ENCODE results near the gene HABP2. TPM values are rescaled to one million over a fixed set of nuclear protein-coding genes. Genes with fewer than 3 reads are reported as not detected.

HABP2 gene
- total RNA-seq, 4 donors from 2014 or later = not detected

DNA sequence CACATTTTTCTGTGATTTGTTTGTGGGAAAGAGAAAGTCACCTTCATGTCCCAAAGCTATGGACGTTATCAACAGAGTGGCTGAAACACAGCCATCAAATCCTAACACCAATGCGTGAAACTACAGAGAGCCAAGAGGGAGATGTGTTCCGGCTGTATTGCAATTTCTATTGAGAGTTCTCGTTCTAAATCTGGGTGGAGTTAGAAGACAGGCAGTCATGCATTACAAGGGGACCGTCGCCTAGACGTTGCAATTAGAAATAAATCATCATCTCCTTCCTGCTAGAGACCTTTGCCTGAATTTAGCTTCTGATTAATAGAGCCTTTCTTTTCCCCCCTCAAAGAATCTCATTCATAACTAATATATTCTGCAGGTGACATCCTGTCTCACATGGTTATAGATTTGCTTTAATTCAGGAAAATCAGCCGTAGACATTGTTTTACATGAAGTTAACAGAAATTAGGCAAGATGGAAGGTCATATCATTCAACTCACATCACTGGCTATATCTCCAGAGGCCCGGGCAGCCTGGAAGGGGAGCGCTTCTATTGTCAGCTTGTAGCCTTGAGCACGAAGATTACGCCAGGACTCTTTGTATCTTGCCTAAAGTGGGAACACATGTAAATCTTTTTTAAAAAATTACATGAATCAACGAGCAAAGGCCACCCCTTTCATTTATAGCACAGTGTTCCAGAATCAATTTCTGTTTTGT is 52.6 kb downstream of the HABP2 start:
- Histone ChIP-seq H3K4me1 (no peaks in the 10 kb centered on the region), H3K9me3 (no peaks in the 10 kb centered on the region), H3K36me3 (no peaks in the 10 kb centered on the region), H3K27me3 (no peaks in the 10 kb centered on the region), H3K4me3 (replicated peaks in 1 of 3) (no peak overlapping the region), H3K27ac (no peak overlapping the region)
- TF ChIP-seq POLR2A (IDR thresholded peaks at IDR 0.05) = no peak
- TF ChIP-seq, protein P1, sequence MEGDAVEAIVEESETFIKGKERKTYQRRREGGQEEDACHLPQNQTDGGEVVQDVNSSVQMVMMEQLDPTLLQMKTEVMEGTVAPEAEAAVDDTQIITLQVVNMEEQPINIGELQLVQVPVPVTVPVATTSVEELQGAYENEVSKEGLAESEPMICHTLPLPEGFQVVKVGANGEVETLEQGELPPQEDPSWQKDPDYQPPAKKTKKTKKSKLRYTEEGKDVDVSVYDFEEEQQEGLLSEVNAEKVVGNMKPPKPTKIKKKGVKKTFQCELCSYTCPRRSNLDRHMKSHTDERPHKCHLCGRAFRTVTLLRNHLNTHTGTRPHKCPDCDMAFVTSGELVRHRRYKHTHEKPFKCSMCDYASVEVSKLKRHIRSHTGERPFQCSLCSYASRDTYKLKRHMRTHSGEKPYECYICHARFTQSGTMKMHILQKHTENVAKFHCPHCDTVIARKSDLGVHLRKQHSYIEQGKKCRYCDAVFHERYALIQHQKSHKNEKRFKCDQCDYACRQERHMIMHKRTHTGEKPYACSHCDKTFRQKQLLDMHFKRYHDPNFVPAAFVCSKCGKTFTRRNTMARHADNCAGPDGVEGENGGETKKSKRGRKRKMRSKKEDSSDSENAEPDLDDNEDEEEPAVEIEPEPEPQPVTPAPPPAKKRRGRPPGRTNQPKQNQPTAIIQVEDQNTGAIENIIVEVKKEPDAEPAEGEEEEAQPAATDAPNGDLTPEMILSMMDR (IDR thresholded peaks at IDR 0.05) = no peak
- WGBS, 2 donors = 52 to 59% methylated on average over 13 of the region's 13 CpGs
- intact Hi-C loops (cut with DNase I) = no loop called here
- no peak for DNase-seq

- Histone ChIP-seq H3K9me3 (no peaks in the 10 kb centered on the region), H3K36me3 (no peaks in the 10 kb centered on the region), H3K27me3 (no peaks in the 10 kb centered on the region), H3K4me3 (replicated peaks in 1 of 3) (no peak overlapping the region), H3K4me1 (no peaks in the 10 kb centered on the region), H3K27ac (no peak overlapping the region)
- 76% methylated on average over 4 of the region's 4 CpGs for WGBS, 2 donors
- intact Hi-C loops (cut with DNase I) = no loop called here
- TF ChIP-seq, protein P1 (IDR thresholded peaks at IDR 0.05) = no peak
- no peak for TF ChIP-seq POLR2A (IDR thresholded peaks at IDR 0.05)
- no peak for DNase-seq
These were observed 56.9 kb downstream of the HABP2 start for GRCh38 chr10:113609704-113610108.

- no peaks in the 10 kb centered on the region for H3K9me3 ChIP-seq
- TF ChIP-seq POLR2A (IDR thresholded peaks at IDR 0.05) = no peak
- TF ChIP-seq, protein P1 (IDR thresholded peaks at IDR 0.05) = no peak
- intact Hi-C loops (cut with DNase I) = no loop called here
- DNase-seq = no peak
- H3K4me3 ChIP-seq (replicated peaks in 1 of 3) = no peak overlapping the region
- no peak overlapping the region for H3K27ac ChIP-seq
- no peaks in the 10 kb centered on the region for H3K4me1 ChIP-seq
- H3K27me3 ChIP-seq = no peaks in the 10 kb centered on the region
- H3K36me3 ChIP-seq = no peaks in the 10 kb centered on the region
- 44 to 50% methylated on average over 26 of the region's 26 CpGs for WGBS, 2 donors
These were observed 58.1 kb downstream of the HABP2 start for GRCh38 chr10:113610631-113611601.

DNA sequence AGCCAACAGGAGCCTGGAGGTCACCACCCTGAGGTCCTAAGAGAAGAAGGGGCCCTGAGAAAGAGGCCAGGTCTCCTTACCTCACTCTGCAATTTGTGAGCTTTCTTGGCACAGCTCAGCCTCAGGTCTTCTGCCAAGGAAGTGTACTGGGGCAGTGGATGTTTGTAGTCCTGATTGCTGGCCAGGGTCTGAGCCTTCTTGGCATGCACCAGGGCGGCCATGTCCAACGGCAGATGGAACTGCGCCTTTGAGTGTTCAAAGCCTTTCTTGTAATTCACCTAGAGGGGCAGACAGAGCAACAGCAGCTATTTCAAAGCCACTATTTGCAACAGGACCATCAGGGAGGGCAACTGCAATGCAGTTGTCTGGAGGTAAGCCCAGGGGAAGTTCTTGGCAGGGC is 59.3 kb downstream of the HABP2 start:
- 83 to 88% methylated on average over 3 of the region's 3 CpGs for WGBS, 2 donors
- DNase-seq = no peak
- Histone ChIP-seq H3K27ac (no peak overlapping the region), H3K36me3 (no peaks in the 10 kb centered on the region), H3K27me3 (no peaks in the 10 kb centered on the region), H3K4me3 (replicated peaks in 1 of 3) (no peak overlapping the region), H3K9me3 (no peaks in the 10 kb centered on the region), H3K4me1 (no peaks in the 10 kb centered on the region)
- TF ChIP-seq, protein P1 (IDR thresholded peaks at IDR 0.05) = no peak
- no peak for TF ChIP-seq POLR2A (IDR thresholded peaks at IDR 0.05)
- intact Hi-C loops (cut with DNase I) = no loop called here

DNA sequence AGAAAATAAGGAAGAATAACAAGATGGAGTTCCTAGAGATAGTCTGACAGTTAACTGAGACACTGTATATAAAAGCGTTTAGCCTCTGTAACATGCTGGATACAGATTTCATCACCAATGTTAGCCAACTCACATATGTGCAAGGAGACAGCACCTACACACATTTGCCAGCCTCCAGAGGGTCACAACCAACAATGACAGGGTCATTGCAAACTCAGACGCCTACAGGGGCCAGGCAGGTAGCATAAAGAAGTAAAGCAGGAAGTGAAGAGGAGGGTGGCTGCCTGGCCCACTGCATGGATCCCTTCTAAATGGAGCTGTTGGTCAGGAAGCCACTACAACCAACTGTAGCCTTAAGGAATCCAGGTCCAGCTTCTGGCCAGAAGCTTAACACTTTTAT is 60.6 kb downstream of the HABP2 start:
- no peak for DNase-seq
- WGBS, 2 donors = 85 to 90% methylated on average over 2 of the region's 2 CpGs
- intact Hi-C loops (cut with DNase I) = no loop called here
- Histone ChIP-seq H3K36me3 (no peaks in the 10 kb centered on the region), H3K27ac (no peak overlapping the region), H3K4me3 (replicated peaks in 1 of 3) (no peak overlapping the region), H3K4me1 (no peaks in the 10 kb centered on the region), H3K9me3 (no peaks in the 10 kb centered on the region), H3K27me3 (no peaks in the 10 kb centered on the region)
- no peak for TF ChIP-seq POLR2A (IDR thresholded peaks at IDR 0.05)
- TF ChIP-seq, protein P1 (IDR thresholded peaks at IDR 0.05) = no peak
